NCI-H2029 (cell line): ENCODE measurements around the gene VPS54.

ENCODE experiments used
- DNase-seq: peaks from one replicate; lab custom pipeline; 2025; lab: John Stamatoyannopoulos, UW

Gene VPS54

GRCh38 chr2:63898839-63899238, 120.4 kb downstream of the VPS54 start:
- no peak for DNase-seq

GRCh38 chr2:63894167-63894566, 125.1 kb downstream of the VPS54 start:
- DNase-seq = no peak

- DNase-seq = no peak
Observed at GRCh38 chr2:63893163-63893562, 126.1 kb downstream of the VPS54 start.

- DNase-seq = no peak
Observed at GRCh38 chr2:63891488-63892030, 127.7 kb downstream of the VPS54 start.

DNA sequence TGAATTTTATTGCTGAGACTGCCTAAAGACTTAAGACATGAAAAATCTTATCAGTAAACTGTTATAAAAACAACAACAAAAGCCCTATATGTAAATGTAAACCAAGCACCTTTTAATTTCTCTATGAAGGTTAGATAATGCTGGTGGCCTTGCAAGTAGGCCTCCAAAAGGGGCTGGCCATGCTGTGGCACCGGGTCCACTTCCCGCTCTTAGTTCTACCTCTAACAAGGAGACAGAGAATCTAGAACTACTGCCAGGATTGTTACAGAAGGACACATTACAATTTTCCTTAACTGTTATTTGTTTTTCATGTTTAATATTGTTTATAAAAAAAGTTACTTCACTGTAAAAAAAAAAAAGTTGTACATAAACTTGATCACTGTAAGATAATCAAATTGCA, 128.6 kb downstream of the VPS54 start:
- no peak for DNase-seq

DNA sequence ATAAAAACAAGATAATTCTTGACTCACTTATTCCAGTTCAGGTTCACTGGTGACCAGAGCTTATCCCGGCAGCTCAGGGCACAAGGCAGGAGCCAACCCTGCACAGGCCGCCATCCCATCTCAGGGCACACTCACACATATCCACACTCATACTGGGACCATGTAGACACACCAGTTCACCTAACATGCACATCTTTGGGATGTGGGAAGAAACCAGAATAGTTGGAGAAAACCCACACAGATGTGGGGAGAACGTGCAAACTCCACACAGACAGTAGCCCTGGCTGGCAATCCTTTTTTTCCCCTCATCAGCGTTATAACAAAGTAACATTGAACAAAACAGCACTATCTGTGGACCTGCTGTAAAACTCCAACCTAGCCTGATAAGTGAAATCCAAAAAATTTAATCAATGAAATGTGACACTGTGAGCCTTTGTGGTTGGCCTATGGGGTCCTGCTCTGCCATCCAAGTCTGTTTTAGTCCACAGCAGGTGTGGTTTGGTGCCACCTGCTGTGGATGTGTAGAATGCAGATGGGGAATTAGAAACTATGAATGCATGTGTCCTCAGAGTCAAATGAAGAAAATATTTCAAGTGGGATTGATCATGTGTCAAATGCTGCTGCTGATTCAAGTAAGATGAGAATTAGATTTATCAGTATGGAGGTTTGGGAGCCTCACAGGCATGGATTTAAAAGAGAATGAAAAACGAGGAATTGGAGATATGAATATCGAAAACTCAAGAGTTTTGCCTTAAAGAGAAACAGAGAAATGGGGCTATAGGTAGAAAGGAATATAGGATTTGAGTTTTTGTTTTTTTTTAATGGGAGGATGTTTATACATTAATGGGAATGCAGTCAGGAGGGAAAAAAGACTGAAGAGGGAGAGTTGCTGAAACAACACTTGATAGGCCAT, 130.5 kb downstream of the VPS54 start:
- peak; percentile 11 for DNase-seq

GRCh38 chr2:63888053-63888452, 131.2 kb downstream of the VPS54 start:
- DNase-seq = no peak

- DNase-seq = no peak
Observed at GRCh38 chr2:63886445-63886844, 132.8 kb downstream of the VPS54 start.

DNA sequence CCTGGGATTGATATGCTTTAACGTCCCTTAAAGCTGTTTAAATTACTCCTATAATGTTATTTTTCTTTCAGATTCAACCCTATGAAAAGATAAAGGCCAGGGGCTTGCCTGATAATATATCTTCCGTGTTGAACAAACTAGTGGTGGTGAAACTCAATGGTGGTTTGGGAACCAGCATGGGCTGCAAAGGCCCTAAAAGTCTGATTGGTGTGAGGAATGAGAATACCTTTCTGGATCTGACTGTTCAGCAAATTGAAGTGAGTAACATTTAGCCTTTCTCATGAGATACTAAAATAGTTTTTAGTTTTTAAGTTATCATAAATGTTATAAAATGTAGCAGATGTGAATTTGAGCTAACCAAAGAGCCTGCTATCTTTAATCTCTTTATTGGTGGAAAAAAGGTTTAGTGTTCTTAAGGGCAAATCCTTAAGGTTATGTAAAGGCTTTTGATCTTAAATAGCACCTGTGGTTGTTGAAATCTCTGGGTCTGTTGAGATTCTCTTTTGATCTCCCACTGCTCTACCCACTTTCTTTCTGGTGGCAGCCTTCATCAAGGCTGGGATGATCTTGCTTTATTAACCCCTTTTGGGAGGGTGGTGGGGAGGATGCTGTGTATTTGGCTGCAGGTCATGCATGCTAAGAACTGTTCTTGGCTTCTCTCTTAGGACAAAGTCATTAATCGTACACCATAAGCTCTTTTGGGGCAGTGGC, 136.7 kb downstream of the VPS54 start:
- DNase-seq = no peak

DNA sequence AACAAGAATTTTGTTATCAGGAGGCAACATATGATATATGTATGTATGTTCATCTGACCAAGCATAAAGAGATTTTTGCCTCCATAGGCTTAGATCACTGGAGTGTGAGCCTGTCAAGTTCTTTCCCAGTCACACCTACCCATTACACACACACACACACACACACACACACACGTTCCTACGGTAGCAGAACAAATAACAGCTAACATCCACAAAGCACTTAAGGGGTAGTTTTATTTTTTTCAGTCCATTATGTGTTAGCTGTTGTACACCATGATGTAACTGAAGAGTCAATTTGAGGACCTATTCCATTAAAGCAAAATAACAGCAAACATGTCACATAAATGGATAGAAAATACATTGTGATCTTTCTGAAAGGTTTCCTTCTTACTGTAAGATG, 138.0 kb downstream of the VPS54 start:
- DNase-seq = peak; percentile 34

DNA sequence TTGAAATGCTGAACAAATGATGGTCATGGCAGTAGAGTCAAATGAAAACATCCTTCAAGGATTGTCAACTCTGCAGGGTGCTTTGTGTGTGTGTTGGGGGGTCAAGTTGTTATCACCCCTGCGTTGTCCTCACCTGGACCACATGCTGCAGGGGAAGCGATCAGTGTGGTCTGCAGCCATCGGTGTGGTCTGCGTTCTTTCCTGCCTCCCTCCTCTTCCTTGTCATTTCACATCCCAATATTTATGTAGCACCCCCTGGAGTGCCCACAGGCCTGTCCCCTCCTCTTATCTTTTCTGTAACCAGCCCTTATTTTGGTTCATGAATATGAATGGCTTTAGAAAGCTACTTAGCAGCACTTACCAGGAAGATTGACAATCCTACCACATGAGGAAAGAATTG, 138.6 kb downstream of the VPS54 start:
- DNase-seq = no peak

DNA sequence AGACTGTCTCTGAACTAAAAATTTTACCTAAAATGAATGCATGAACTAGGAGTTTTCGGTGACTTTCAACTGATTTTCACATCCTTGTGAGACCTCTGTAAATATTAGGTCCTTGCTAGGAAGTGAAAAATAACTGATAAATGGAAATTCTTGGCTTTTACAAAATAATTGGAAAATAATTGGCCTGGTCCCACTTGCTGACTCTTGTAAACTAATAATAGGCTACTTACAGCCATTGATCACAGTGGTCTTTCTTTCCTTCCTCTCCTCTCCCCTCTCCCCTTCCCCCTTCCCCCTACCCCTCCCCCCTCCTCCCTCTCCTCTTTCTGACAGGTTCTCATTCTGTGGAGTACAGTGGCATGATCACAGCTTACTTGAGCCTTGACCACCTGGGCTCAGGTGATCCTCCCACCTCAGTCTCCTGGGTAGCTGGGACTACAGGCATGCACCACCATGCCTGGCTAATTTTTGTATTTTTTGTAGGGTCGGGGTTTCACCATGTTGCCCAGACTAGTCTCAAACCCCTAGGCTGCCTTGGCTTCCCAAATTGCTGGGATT, 139.3 kb downstream of the VPS54 start:
- no peak for DNase-seq

DNA sequence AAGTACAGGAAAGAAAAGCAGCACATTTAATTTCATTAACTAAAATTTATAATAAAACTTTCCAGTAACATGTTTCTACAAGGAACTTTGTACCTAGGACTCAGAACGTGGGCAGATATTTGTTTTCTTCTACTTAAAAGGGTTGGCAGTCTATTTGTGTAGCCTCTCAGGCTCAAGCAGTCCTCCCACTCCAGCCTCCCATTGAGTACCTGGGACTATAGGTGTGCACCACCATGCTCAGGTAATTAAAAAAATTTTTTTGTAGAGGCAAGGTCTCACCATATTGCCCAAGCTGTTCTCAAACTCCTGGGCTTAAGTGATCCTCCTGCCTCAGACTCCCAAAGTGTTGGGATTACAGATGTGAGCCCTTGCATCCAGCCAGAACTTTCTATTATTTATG, 140.7 kb downstream of the VPS54 start:
- DNase-seq = no peak

- DNase-seq = no peak
Observed at GRCh38 chr2:63876311-63876710, 142.9 kb downstream of the VPS54 start.

- no peak for DNase-seq
Observed at GRCh38 chr2:63875559-63876245, 143.5 kb downstream of the VPS54 start.

DNA sequence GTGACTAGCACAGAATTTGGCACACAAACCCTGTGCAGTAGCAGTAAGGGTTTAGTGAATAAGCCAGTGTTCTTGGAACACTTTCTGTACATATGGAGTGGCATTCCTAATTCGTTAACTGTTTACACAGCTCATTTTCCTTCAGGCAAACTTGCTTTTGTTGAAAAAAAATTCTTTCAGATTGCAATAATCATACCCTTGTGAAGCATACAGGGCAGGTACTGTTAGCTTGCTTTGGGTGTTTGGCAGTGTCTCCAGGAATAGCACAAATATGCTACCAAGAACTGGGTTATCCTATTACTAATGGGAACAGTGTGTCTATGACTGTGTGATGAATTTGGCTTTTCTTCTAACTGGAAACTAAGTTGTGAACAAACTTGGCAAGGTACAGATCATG, 144.1 kb downstream of the VPS54 start:
- DNase-seq = no peak

- DNase-seq = no peak
Observed at GRCh38 chr2:63874204-63875130, 144.8 kb downstream of the VPS54 start.

DNA sequence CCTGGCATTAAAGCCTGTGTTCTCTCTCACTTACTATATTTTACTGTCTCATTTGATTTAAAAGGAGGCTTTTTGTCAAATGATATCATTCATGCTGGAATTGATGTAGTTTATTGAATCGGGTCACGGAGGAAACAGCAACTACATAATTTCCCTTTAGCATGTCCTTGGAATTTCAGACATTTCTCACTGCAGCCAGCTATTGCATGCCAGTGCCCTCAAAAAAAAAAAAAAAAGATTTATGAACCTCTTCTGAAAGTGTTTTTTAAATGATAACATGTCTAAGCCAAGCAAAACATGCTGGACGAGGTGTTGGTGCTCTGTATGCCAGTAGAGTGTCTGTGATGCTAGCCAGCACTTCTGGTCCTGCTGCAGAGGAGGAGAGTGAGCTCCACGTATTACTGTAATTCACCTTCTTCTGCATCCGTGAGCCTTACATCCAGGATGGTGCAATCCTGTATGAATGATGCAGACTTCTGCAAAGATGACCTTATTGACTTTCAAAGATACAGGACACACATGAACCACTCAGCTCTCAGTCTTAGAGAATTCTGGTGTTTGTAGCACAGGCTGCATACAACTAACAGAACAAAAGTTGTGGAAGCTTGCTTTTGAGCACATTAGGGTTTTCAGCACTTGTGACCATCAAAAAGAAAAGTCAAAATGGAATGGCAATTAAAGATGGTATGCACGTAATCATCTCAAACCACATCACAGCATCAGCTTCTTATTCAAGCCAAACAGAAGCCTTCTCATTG, 146.5 kb downstream of the VPS54 start:
- DNase-seq = no peak

DNA sequence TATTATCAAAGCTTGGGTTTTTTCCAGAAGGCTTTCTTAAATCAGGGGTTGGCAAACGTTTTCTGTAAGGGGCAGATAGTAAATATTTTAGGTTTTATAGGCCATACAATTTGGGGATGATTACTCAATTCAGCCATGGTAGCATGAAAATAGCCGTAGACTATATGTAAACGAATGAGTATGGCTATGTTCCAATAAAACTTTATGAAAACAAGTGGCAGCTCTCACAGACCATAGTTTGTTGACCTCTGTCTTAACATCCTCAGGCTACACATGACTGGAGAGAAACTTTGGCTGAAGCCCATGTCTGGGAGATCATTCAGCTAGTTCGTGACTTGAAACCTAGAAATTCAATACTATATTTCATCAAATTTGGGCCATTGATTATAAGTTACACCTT, 147.4 kb downstream of the VPS54 start:
- DNase-seq = no peak

DNA sequence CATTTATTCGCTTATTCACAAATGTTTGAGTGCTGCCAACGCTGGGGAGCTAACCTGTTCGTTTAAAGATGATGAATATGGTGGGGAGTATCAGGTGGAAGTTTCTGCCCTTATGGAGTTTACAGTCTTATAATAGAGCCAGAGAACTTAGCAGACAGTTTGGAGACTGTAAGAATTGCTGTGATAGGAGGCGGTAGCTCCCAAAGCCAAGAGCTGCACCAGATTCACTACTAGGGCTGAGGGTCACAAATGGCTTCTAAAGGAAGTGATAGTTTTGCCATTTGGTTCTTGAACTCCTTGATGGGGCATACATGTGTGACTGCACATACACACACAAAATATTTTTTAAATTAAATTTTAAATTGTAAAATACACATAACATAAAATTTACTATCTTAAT, 148.5 kb downstream of the VPS54 start:
- no peak for DNase-seq
